Anterior cingulate cortex (tissue), 58 donors: Measurements from ENCODE around the gene CDK9.
A peak's percentile ranks its signal among the peaks of the same experiment; 100 is the strongest.
"Not testable (repeated sequence)": the region's sequence is repeated elsewhere in the genome, so short reads cannot be mapped to it uniquely, and the experiment has no call there.

Experiments used
- DNase-seq, 58 donors: peaks; one replicate each; lab custom pipeline; 2025; lab: John Stamatoyannopoulos, UW

The CDK9 gene

GRCh38 chr9:127815512-127816361 is 29.9 kb downstream of the CDK9 start:
- DNase-seq: no peak

- no peak for DNase-seq
Measured at GRCh38 chr9:127816362-127816725, 30.5 kb downstream of the CDK9 start.

GRCh38 chr9:127816728-127817127 is 30.9 kb downstream of the CDK9 start:
- DNase-seq: no peak

GRCh38 chr9:127817881-127818434 is 32.1 kb downstream of the CDK9 start:
- DNase-seq: no peak

- DNase-seq: no peak
Measured at GRCh38 chr9:127818574-127818973, 32.7 kb downstream of the CDK9 start.

GRCh38 chr9:127822108-127822507 is 36.3 kb downstream of the CDK9 start:
- no peak for DNase-seq

GRCh38 chr9:127825319-127826051 is 39.7 kb downstream of the CDK9 start:
- DNase-seq: peak in 6 of 58 donors; percentile 21 to 53 (median 24)

- no peak for DNase-seq
Measured at GRCh38 chr9:127826253-127826913, 40.5 kb downstream of the CDK9 start.

GRCh38 chr9:127828262-127829031 is 42.6 kb downstream of the CDK9 start:
- peak in 15 of 58 donors; percentile 6 to 52 (median 22) for DNase-seq

GRCh38 chr9:127829205-127829906 is 43.5 kb downstream of the CDK9 start:
- no peak for DNase-seq

GRCh38 chr9:127832248-127832647 is 46.4 kb downstream of the CDK9 start:
- DNase-seq: no peak

GRCh38 chr9:127833555-127833954 is 47.7 kb downstream of the CDK9 start:
- no peak for DNase-seq

GRCh38 chr9:127835991-127836516 is 50.2 kb downstream of the CDK9 start:
- no peak for DNase-seq

GRCh38 chr9:127836561-127836960 is 50.7 kb downstream of the CDK9 start:
- DNase-seq: not testable (repeated sequence)

- no peak for DNase-seq
Measured at GRCh38 chr9:127837346-127837745, 51.5 kb downstream of the CDK9 start.

GRCh38 chr9:127838375-127839078 is 52.7 kb downstream of the CDK9 start:
- DNase-seq: no peak
